Activated naive CD4-positive, alpha-beta T cell treated with anti-CD3 and anti-CD28 coated beads for 36 hours (primary cell): ENCODE measurements around the gene KLHDC3. TPM values are rescaled to one million over a fixed set of nuclear protein-coding genes. Genes with fewer than 3 reads are reported as not detected.

ENCODE experiments used
- CTCF ChIA-PET: fragments of 350-600 bp; sonication (Branson Sonifier 250); formaldehyde crosslinking; loops from one replicate; lab custom pipeline; 2021; ENCODE audit warnings: antibody characterized with exemption; lab: Charles Lee
- DNase-seq: peaks from one replicate; pipeline ENCODE4 v3.0.0-alpha.2; 2020
- H3K27ac Mint-ChIP-seq: one replicate; pipeline ENCODE4 v1.8.0; 2021; ENCODE audit warnings: mild to moderate bottlenecking, mixed read lengths
- H3K27me3 Mint-ChIP-seq: one replicate; pipeline ENCODE4 v1.8.0; 2021; ENCODE audit warnings: low read depth, mixed read lengths
- H3K36me3 Mint-ChIP-seq: one replicate; pipeline ENCODE4 v1.8.0; 2021; ENCODE audit warnings: low read depth, mixed read lengths
- H3K4me1 Mint-ChIP-seq: one replicate; pipeline ENCODE4 v1.8.0; 2021; ENCODE audit warnings: low read depth, mixed read lengths
- H3K4me3 Mint-ChIP-seq: one replicate; pipeline ENCODE4 v1.8.0; 2021; ENCODE audit warnings: mild to moderate bottlenecking, moderate library complexity, mixed read lengths
- H3K9me3 Mint-ChIP-seq: one replicate; pipeline ENCODE4 v1.8.0; 2021; ENCODE audit warnings: mixed read lengths
- intact Hi-C: fragments of 100-400 bp; cut with micrococcal nuclease; formaldehyde crosslinking; loops from one replicate; pipeline ENCODE4 v1.15.1; 2023
- total RNA-seq, 2 experiments: library from RNA; stranded (reverse); gene quantifications; one replicate each; pipeline ENCODE4 v1.2.3, GENCODE V29; 2021

Gene KLHDC3
- total RNA-seq, 2 experiments from 2014 or later = 58.6 to 58.9 TPM

- DNase-seq = peak; percentile 32
- peaks cover 33% of the 10 kb centered on the region for H3K36me3 Mint-ChIP-seq
- intact Hi-C loops = loop anchor here (1.0 kb wide), 5 partner anchors 39 to 152 kb away; partner anchors contain the start of genes KLHDC3, PEX6 and SRF
- no peaks in the 10 kb centered on the region for H3K27me3 Mint-ChIP-seq
- CTCF ChIA-PET = interaction anchor here (1.5 to 2.9 kb wide), 2 partner anchors 39 to 91 kb away, joined by 3 to 17 read pairs; partner anchors contain the start of genes KLHDC3 and MEA1
- peak overlapping the region; percentile 99 for H3K4me3 Mint-ChIP-seq
- H3K4me1 Mint-ChIP-seq = peaks cover 32% of the 10 kb centered on the region
- no peaks in the 10 kb centered on the region for H3K9me3 Mint-ChIP-seq
- H3K27ac Mint-ChIP-seq = peak overlapping the region; percentile 90
These were observed 38.9 kb downstream of the KLHDC3 start for GRCh38 chr6:43052842-43053544.

- CTCF ChIA-PET = interaction anchor here (0.7 to 2.9 kb wide), 5 partner anchors 10 to 125 kb away, joined by 3 to 17 read pairs (median 3); partner anchors contain the start of genes CNPY3, KLHDC3 and MEA1
- peaks cover 33% of the 10 kb centered on the region for H3K36me3 Mint-ChIP-seq
- intact Hi-C loops = loop anchor here (1.0 kb wide), 5 partner anchors 39 to 152 kb away; partner anchors contain the start of genes KLHDC3, PEX6 and SRF
- no peaks in the 10 kb centered on the region for H3K9me3 Mint-ChIP-seq
- H3K4me1 Mint-ChIP-seq = peaks cover 39% of the 10 kb centered on the region
- H3K4me3 Mint-ChIP-seq = peak within 1 kb of the TSS; percentile 99
- DNase-seq = peak; percentile 96
- H3K27me3 Mint-ChIP-seq = no peaks in the 10 kb centered on the region
- peak within 1 kb of the TSS; percentile 90 for H3K27ac Mint-ChIP-seq
These were observed 39.6 kb downstream of the KLHDC3 start, which contains the start of gene CUL7 for GRCh38 chr6:43053545-43054205. Gene CUL7 (minus strand): TSS chr6:43053851. CDS start chr6:43052788, 1,063 bp downstream.

GRCh38 chr6:43054206-43054943 is 40.3 kb downstream of the KLHDC3 start:
- peaks cover 30% of the 10 kb centered on the region for H3K36me3 Mint-ChIP-seq
- H3K4me1 Mint-ChIP-seq = peaks cover 43% of the 10 kb centered on the region
- intact Hi-C loops = no loop called here
- CTCF ChIA-PET = interaction anchor here (0.7 to 2.9 kb wide), 7 partner anchors 9 to 125 kb away, joined by 3 to 17 read pairs (median 3); partner anchors contain the start of genes CNPY3, KLHDC3 and MEA1
- no peak for DNase-seq
- H3K4me3 Mint-ChIP-seq = peak overlapping the region; percentile 99
- H3K9me3 Mint-ChIP-seq = no peaks in the 10 kb centered on the region
- H3K27me3 Mint-ChIP-seq = no peaks in the 10 kb centered on the region
- peak overlapping the region; percentile 90 for H3K27ac Mint-ChIP-seq

GRCh38 chr6:43055966-43056365 is 41.9 kb downstream of the KLHDC3 start:
- Mint-ChIP-seq H3K4me3 (no peak overlapping the region), H3K27ac (no peak overlapping the region), H3K27me3 (no peaks in the 10 kb centered on the region), H3K4me1 (peaks cover 49% of the 10 kb centered on the region), H3K36me3 (peaks cover 20% of the 10 kb centered on the region), H3K9me3 (no peaks in the 10 kb centered on the region)
- DNase-seq = no peak
- CTCF ChIA-PET = interaction anchor here (1.0 to 1.3 kb wide), 2 partner anchors 83 to 154 kb away, joined by 3 read pairs; no protein-coding TSS in a partner anchor
- intact Hi-C loops = loop anchor here (5.0 kb wide), 2 partner anchors 274 to 571 kb away; partner anchors contain the start of genes BICRAL and GTPBP2

GRCh38 chr6:43058531-43058930 is 44.5 kb downstream of the KLHDC3 start:
- peak overlapping the region; percentile 86 for H3K4me3 Mint-ChIP-seq
- H3K36me3 Mint-ChIP-seq = peaks cover 22% of the 10 kb centered on the region

GRCh38 chr6:43059168-43060033 is 45.4 kb downstream of the KLHDC3 start, which contains the start of the genes KLC4 and MRPL2:
Gene KLC4 (plus strand): TSS chr6:43059631. CDS start chr6:43061336, 1,705 bp downstream.
Gene MRPL2 (minus strand): TSS chr6:43059434. CDS start chr6:43059381, 53 bp downstream.
- peaks cover 29% of the 10 kb centered on the region for H3K4me1 Mint-ChIP-seq
- CTCF ChIA-PET = interaction anchor here (0.6 to 2.3 kb wide), 2 partner anchors 84 to 597 kb away, joined by 4 to 8 read pairs; no protein-coding TSS in a partner anchor
- H3K36me3 Mint-ChIP-seq = peaks cover 18% of the 10 kb centered on the region
- no peaks in the 10 kb centered on the region for H3K9me3 Mint-ChIP-seq
- H3K4me3 Mint-ChIP-seq = peak within 1 kb of the TSS; percentile 86
- H3K27ac Mint-ChIP-seq = peak within 1 kb of the TSS; percentile 93
- DNase-seq = peak; percentile 99
- intact Hi-C loops = loop anchor here (1.0 to 5.0 kb wide), 11 partner anchors 45 to 568 kb away; partner anchors contain the start of genes BICRAL, CNPY3, GTPBP2 and KLHDC3
- no peaks in the 10 kb centered on the region for H3K27me3 Mint-ChIP-seq

More at GRCh38 chr6:43058531-43058930, 44.5 kb downstream of the KLHDC3 start:
- peak overlapping the region; percentile 93 for H3K27ac Mint-ChIP-seq
- no peaks in the 10 kb centered on the region for H3K27me3 Mint-ChIP-seq
- no peak for DNase-seq
- intact Hi-C loops = loop anchor here (2.0 to 5.0 kb wide), 3 partner anchors 158 to 569 kb away; partner anchors contain the start of genes BICRAL and GTPBP2
- no peaks in the 10 kb centered on the region for H3K9me3 Mint-ChIP-seq
- H3K4me1 Mint-ChIP-seq = peaks cover 33% of the 10 kb centered on the region
- CTCF ChIA-PET = interaction anchor here (0.6 to 2.3 kb wide), 2 partner anchors 85 to 596 kb away, joined by 4 to 8 read pairs; no protein-coding TSS in a partner anchor

GRCh38 chr6:43060034-43060754 is 46.1 kb downstream of the KLHDC3 start:
- intact Hi-C loops = no loop called here
- no peak for DNase-seq
- Mint-ChIP-seq H3K4me1 (peaks cover 29% of the 10 kb centered on the region), H3K36me3 (peaks cover 18% of the 10 kb centered on the region), H3K27me3 (no peaks in the 10 kb centered on the region), H3K4me3 (peak overlapping the region; percentile 86), H3K27ac (peak overlapping the region; percentile 93), H3K9me3 (no peaks in the 10 kb centered on the region)
- CTCF ChIA-PET = interaction anchor here (2.3 kb wide), 1 partner anchor 83 kb away, joined by 8 read pairs; no protein-coding TSS in a partner anchor

- no peak for DNase-seq
- intact Hi-C loops = no loop called here
- peaks cover 29% of the 10 kb centered on the region for H3K4me1 Mint-ChIP-seq
- no peaks in the 10 kb centered on the region for H3K27me3 Mint-ChIP-seq
- peak overlapping the region; percentile 86 for H3K4me3 Mint-ChIP-seq
- H3K36me3 Mint-ChIP-seq = peaks cover 14% of the 10 kb centered on the region
- no peak overlapping the region for H3K27ac Mint-ChIP-seq
- H3K9me3 Mint-ChIP-seq = no peaks in the 10 kb centered on the region
- CTCF ChIA-PET = interaction anchor here (1.0 kb wide), 1 partner anchor 9 kb away, joined by 6 read pairs; no protein-coding TSS in a partner anchor
These were observed 46.9 kb downstream of the KLHDC3 start for GRCh38 chr6:43060755-43061633.

- H3K9me3 Mint-ChIP-seq = no peaks in the 10 kb centered on the region
- H3K27ac Mint-ChIP-seq = no peak overlapping the region
- H3K27me3 Mint-ChIP-seq = no peaks in the 10 kb centered on the region
- intact Hi-C loops = no loop called here
- H3K4me3 Mint-ChIP-seq = no peak overlapping the region
- no peak for DNase-seq
- peaks cover 11% of the 10 kb centered on the region for H3K36me3 Mint-ChIP-seq
- CTCF ChIA-PET = no interaction called here
- peaks cover 29% of the 10 kb centered on the region for H3K4me1 Mint-ChIP-seq
These were observed 47.8 kb downstream of the KLHDC3 start for GRCh38 chr6:43061861-43062260.
